GM18511 (cell line): ENCODE measurements around the gene RADIL.

ENCODE experiments used
- ATAC-seq: cut with Tn5 transposase; IDR thresholded peaks from one replicate; pipeline ENCODE4 v1.9.1; 2021; ENCODE audit warnings: mild to moderate bottlenecking, moderate library complexity; ENCODE audit not compliant: unreplicated experiment

RADIL gene

DNA sequence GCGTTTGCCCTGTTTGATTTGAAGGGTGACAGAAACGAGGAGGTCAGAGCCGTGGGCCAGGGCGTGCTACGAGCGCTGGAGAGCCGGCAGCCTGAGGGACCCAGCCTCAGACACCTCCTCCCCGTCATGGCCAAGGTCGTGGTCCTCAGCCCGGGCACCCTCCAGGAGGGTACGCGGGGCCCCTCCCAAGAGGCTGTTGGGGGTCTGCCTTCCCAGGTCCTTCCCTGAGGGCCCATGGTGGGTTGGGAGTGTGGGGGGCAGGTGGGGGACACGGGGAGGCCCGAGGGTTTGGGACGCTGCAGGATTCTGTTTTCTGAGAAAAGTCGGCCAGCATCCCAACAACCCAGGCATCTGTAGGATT lies 100.2 kb downstream of the RADIL start:
- no peak for ATAC-seq

DNA sequence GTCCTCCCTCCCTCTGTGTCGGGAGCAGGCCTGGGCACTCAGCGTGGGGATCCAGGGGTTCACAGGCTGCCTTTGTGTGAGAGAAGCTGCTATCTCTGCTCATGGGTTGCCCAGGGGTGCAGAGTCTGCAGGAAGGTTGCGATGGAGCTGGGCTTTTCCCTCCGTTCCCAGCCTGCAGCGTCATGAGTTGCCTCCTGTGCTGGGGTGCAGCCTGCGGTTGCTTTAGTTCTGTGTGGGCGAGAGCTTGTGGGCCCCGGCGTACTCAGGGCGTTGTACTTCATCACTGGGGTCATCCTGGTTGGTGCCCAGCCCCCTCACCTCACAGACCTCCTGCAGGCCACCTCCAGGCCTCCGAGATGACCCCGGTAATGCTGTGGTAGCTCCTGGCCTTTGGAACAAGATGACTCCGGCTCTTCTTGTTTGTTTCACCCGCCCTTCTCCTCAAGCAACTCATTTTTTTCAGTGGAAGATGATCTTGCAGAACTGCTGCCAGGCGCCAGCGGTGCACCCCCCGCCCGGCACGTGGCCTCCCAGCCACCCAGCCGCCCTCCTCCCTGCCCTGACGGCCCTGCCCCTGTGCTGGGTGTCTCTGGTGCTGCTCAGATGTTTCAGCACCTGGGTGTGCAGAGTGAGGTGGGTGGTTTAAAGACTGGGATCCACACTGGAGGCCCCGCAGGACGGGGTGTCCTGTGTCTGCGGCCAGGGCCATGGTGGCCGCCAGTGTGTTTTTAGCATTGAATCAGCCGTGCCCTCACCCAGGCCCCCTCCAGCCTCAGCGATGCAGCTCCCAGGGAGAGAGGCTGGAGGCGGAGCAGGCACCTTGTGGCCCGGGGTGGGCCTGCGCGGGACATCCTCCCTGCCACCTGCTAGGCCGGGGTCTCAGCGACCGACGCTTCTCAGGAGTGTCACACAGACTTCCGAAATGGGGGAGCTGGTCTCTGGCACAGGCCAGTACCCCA lies 100.9 kb downstream of the RADIL start:
- ATAC-seq: no peak

DNA sequence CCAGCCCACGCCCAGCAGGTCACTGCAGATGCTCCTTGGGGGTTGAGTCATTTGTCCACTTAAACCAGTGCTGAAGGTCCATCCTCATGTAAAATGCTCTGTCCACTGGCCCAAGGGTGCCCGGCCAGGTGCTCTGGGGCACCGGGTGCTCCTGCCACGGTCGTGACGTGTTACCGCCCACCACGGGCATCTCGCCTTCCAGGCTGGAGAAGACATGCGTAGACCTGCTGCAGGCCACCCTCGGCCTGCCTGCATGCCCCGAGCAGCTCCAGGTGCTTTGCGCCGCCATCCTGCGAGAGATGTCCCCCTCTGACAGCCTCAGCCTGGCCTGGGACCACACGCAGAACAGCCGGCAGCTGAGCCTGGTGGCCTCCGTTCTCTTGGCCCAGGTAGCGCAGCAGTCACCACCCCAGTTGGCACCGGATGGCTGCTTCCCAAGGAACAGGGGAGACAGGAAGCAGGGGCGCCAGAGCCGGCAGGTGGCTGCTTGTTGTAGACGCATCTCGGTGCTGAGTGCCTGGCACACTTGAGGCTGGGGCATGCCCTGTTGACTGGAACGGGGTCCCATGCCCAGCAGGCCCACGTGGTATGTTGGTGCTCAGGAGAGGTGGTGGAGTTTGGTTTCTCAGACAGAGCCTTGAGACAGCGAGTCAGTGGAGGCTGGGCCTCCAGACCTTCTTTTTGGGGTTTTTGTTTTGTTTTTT lies 102.0 kb downstream of the RADIL start:
- no peak for ATAC-seq

DNA sequence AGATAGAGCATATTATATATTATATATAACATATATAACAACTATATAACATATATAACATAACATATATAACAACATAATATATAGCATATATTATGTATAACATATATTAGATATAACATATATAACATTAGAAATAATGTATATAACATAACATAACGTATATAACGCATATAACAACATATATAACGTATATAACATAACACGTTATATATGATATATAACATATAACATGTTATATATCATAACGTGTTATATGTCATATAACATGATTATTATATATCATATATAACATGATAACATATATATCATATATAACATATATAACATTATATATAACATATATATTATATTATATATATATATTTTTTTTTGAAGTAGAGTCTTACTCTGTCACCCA lies 104.4 kb downstream of the RADIL start:
- ATAC-seq: no peak

DNA sequence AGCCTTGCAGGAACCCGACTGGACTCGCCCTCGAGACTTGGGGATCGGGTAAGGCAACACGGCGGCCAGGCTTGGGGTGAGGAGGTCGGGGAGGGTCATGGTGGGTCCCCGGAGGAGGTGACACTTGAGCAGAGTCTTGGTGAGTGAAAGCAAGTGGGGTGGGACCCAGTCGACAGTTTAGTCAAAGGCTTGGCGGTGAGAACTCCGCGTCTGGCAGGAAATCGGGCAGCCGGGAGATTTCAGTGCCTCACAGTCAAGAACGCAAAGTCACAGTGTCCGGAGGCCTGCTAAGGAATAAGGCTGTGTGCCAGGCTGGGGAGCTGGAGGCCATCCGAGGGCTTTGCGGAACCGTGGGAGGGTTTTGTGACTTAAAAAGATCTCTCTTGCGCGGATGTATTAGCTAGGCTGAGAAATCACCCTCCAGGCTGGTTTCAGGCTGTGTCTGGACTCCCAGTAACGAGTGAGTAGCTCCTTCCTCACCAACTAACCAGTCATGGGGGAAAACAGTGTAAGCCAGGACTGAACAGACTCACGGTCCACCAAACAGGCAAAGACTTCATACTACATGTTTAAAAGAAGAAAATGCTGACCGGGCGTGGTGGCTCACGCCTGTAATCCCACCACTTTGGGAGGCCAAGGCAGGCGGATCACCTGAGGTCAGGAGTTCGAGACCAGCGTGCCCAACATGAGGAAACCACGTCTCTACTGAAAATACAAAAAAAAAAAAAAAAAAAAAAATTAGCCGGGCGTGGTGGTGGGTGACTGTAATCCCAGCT lies 107.5 kb downstream of the RADIL start:
- ATAC-seq: peak; percentile 36

DNA sequence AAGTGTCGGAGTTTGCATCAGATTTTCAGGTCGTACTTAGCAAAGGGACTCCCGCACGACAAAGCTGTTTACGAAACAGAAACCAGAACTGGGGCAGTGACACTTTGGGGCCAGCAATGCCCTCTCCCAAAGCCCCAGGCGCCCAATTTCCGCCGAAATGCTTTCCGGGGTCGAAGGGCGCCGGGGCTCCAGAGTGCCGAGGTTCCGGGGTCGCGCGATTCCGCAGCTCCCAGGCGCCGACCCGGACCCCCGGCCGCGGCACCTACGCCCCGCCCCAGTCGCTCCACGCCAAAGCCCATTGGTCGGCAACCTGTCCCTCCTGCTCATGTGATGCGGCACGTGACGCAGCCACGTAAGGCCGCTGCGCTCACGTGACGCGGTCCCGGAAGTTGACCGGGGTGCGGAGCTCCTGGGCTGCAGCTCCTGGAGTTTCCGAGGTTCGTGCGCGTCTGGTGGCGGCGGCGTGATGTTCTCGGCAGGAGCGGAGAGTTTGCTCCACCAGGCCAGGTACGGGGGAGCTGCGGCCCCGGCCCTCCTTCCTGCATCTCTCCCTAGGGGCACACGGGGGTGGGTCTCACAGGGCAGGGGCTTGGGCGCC lies 108.2 kb downstream of the RADIL start, which contains the start of gene AP5Z1:
AP5Z1 (plus strand) TSS at position 374 of the 598 bp plus-strand sequence; CDS start at position 467, 93 bp downstream.
- peak; percentile 90 for ATAC-seq

DNA sequence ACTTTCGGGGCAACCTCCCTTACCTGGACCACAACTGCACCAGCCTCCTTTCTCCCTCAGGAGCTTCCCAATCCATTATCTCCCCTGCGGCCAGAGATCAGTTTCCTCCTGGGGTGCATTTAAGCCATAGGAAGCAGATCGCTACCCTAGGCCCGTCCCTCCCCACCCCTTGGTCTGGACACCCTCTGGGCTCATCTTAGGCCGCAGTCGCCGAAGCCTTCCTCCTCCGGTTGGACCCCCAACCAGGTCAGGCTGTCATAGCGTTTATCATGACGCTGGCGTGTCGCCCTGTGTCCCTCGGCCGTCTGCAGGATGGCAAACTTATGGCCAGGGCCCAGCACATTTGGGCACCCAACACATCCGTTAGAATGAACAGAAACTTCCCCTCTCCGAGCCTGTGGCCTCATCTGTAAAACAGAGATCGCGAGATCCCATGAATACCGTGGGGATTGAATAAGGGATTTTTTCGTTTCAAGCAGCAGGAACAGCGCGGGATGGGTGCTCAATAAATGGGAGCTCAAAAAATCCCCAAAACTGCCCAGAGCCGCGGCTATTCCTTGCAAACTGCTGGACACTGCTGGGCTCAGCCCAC lies 108.8 kb downstream of the RADIL start:
- ATAC-seq: peak; percentile 39

DNA sequence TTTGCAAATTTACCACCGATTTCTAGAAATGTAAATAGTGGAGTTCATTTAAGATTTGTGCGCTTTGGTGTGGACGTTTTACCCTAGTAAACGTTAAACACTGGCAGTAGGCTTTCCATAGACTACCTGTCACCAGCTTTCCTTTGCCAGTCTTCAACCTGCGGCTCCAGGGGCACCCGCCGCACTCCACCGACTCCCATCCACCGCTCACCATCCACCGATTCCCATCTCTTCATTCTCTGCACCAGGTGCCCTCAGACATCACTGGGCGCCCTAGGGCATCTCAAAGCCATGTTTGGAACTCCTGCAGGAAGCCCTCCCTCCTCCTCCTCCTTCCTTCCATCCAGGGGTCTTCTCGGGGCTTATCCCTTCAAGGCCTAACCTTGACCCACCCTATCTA lies 109.5 kb downstream of the RADIL start:
- no peak for ATAC-seq

DNA sequence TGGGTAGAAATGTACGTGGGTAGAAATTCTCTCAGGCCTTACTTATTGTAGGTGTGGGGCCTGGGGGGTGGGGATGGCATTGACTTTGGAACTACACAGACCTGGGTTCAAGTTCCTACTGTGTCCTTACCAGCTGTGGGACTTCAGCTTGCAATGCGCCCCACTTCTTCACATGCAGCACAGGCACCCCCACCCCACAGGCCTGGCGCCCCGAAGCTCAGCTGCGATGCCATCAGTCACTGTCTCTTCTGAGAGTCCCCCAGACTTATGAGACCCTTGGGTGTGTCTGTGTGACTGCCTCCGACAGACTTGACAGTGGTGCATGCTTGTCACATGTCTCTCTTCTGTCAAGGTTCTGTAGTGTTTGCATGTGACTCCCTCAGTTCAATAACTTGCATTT lies 111.2 kb downstream of the RADIL start:
- no peak for ATAC-seq

DNA sequence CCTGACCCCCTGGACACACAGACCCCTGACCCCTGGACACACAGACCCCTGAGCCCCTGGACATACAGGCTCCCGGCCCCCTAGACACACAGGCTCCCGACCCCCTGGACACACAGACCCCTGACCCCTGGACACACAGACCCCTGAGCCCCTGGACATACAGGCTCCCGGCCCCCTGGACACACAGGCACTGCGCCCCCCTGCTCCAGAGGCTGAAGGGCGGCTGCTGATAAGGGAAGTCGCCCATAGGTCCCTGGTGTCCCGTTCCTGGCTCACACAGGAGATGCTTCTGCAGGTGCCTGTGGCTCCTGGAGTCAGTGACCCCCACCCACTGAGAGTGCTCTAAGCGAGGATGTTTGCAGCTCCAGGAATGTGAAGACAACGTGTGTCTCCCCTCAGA lies 111.8 kb downstream of the RADIL start:
- no peak for ATAC-seq

DNA sequence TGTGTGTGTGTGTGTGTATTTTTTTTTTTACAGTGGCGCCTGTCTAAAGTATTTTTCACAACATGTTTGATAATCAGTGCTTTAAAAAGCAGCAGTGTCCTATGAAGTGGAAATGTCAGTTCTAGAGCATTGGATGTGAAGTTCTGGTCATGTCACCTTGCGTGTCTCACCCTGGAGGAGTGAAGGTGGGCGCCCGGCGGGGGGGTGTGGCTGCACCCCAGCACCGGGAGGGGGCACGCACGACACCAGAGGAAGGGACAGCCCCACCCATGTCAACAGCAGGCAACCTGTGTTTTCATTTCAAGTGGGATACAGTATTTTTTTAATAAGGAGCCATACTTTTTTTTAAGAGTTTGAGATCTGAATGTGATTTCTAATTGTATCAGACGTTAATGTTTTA lies 112.6 kb downstream of the RADIL start:
- ATAC-seq: no peak

DNA sequence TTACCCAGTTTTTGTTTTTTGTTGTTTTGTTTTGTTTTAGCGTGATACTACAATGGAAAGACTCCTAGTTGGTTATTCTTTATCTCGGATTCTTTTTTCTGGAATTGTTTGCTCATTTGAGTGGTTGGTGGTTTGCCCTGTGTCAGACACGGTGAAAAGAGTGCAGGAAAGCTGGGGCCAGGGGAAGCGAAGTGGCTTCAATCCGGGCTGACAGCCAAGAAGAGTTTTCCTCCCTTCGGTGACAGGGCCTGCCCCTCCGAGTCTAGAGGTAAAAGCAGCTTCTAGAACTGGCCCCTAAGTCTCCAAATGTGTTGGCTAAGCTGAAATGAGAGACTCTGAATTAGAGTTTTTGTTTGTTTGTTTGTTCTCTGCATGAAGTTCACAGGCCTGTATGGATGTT lies 113.8 kb downstream of the RADIL start:
- ATAC-seq: no peak

DNA sequence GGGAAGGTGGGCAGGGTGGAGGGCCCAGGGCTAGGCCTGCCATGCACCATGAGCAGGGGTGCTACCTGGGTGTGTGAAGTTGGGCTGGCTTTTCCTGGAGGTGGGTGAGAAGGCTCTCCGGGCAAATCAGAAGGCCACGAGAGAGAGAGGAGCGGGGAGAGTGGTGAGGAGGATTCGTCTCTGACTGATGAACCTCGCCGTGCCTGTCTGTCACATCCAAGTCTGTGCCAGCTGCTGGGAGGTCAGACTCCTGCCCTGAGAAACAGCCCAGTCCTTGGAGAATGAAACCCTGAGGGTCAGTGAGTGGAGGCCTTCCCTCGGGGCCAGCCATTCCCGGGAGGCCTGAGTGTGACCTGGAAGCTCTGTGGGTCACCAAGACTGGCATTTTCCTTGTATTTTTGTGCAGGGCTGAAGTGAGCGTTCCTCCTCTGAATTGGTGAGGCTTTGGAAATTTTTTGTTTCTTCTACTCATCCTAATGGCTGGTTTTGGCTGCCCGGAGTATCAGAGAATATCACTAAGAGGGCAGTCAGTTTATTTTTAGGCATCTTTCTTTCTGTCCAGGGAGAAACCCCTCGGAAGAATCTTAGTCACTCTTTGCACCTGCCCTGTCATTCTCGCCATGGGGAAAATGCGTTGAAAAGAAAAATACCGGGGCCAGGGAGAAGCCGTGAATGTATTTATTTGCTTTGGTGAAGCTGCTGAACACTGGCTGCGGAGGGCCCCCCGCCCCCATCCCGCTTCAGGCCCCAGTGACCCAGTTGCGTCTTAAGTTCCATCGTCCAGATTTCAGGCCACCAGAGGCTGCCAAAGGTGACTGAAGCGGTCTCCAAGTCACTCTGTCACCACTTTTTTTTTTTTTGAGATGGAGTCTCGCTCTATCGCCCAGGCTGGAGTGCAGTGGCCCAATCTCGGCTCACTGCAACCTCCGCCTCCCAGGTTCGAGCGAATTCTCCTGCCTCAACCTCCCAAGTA lies 114.6 kb downstream of the RADIL start:
- ATAC-seq: no peak

DNA sequence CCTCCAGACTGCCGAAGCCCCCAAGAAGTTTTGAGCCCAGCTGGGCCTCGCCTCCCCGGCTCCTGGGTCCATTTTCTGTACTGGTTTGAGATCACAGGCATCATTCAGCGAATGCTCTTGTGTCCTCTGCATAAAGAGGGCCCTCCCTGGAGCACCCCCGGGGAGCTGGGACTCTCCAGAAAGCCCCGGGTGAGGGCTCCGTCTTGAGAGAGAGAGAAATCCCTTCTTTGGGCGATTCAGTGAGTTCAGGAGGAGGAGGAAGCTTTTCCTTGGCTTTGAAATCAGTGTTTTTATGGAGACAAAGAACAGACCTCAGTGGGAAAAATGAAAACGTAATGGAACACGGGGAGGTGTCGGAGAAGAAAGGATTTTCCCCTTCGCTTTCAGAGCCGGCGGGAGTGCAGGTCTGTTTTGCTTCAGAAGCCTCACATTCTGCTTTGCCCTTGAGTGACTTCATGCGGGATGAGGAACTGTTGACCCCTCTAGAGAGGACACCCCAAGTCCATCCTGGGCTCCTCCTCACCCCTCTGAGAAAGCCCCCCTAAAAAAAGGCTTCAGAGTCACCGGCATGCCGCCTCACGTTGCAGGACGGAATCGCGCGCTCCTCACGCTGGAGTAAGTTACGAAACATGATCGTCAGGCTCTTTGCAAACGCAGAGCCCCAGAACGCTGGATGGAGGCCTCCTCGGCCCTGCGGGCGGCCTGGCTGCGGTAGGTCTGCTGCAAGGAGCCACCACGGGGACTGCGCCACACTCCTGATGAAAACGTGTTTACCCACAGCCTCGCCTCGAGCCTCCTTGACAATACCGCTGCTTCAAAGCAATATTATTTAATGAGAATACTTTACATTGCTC lies 116.6 kb downstream of the RADIL start:
- no peak for ATAC-seq

DNA sequence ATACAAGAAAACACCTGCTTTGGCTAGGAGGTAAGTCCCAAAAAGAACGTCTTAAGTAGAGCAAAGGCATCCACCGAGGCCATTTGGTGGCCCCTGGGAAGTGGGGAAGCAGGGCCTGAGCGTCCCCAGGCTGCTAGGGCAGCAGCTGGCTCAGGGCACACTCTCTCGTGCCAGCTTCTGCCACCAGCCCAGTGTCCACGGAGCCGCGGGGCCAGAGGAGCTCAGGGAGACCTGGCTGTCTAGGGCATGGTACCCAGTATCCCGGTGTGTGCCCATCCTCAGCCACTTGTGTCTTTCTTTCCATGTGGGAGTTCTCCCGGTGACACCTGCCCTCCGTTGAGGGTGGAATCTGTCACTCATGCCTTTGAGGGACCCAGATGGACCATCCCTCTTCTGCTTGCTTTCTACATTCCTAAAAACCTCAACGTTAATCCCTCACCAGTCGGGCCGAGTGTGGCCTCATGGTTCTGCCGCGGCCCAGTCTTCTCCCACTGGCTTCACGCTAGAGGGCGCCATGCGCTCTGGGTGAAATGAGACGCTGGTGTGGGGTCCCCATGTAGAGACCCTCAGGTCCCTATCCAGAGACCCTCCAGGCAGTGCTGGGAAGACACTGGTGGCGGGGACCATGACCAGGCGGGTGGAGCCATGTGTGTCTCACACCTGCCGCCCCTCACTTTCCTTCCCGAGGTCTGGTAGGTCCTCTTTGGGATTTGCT lies 117.6 kb downstream of the RADIL start:
- ATAC-seq: no peak

DNA sequence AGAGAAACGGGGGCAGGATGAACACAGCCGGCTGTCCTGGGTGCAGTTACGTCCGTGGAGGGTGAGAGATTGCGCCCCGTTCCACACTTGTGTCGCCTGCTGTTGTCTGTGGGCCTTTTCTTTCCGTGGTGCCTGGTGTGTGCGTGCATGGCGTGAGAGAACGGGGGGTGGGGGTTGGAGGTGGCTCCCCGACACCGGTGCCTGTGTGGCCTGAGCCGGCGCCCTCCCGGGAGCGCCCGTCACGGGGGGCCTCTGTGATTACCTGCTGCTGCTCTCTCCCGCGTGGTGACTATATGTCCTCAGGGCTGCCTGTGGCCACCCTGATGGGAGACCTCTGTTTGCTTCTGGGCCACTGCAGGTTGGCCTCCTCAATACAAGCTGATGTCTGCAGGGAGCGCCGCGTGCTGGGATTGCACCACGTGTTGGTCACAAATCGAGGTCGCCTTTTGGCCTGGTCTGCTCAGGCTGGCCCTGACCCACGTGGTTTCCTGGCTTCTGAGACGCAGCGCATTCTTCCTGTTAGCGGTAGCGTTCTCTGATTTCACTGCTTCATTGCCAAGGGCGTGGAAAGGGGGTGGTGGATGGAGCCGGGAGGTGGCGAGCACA lies 119.0 kb downstream of the RADIL start:
- no peak for ATAC-seq

DNA sequence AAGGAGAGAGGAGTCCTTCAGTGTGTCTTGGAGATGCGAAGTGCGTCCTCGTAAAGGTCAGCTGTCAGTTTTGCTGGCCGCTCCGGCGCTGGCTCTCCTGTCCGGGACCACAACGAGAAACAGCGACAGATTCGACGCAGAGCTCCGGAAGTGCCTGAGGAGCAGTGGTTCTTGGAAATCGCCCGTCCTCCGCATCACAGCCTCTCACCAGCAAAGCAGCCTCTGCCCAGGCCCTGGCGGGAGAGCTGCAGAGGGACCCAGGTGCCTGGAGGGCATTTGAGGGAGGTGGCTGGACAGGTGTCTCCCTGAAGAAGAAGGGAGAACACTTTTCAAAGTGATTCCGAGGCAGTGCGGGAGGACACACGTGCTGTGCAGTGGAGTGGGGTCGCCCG lies 119.7 kb downstream of the RADIL start:
- ATAC-seq: no peak
